Uterus (tissue), 4 donors: ENCODE results near the gene MCMBP. TPM values are rescaled to one million over a fixed set of nuclear protein-coding genes. Genes with fewer than 3 reads are reported as not detected.
A peak's percentile ranks its signal among the peaks of the same experiment; 100 is the strongest.

Experiments
- DNase-seq, 2 donors: peaks; one replicate each; pipeline ENCODE4 v3.0.0-alpha.2; 2019 to 2020
- H3K27ac ChIP-seq, 2 donors: fragments of 200-600 bp; sonication (generic); 1 replicate in 1 of 2; 2 replicates in 1 of 2; pipeline ENCODE4 v1.5.1; 2016 to 2018
- H3K27me3 ChIP-seq, 2 donors: fragments of 200-600 bp; sonication (generic); one replicate each; pipeline ENCODE4 v1.5.1; 2018 to 2019; ENCODE audit warnings: control low read depth in 1 of 2
- H3K36me3 ChIP-seq, 2 donors: fragments of 200-600 bp; sonication (generic); one replicate each; pipeline ENCODE4 v1.5.1; 2019; ENCODE audit warnings: control low read depth in 1 of 2
- H3K4me1 ChIP-seq, 2 donors: fragments of 200-600 bp; sonication (generic); one replicate each; pipeline ENCODE4 v1.5.1; 2018 to 2019; ENCODE audit warnings: control low read depth in 1 of 2
- H3K4me3 ChIP-seq, 2 donors: fragments of 200-600 bp; sonication (generic); 1 replicate in 1 of 2; 2 replicates in 1 of 2; pipeline ENCODE4 v1.5.1; 2018 to 2019; ENCODE audit warnings: mild to moderate bottlenecking in 1 of 2
- H3K9me3 ChIP-seq, 2 donors: fragments of 200-600 bp; sonication (generic); one replicate each; pipeline ENCODE4 v1.5.1; 2019; ENCODE audit warnings: control low read depth in 1 of 2
- POLR2A ChIP-seq, 2 donors: fragments of 450-650 bp; IDR thresholded peaks; one replicate each; pipeline ENCODE4 v1.6.1; 2016; ENCODE audit warnings: antibody characterized with exemption in 2 of 2, mild to moderate bottlenecking in 1 of 2, moderate library complexity in 1 of 2
- intact Hi-C: fragments of 100-400 bp; cut with DNase I; formaldehyde crosslinking; loops from one replicate; pipeline ENCODE4 v1.15.1; 2023; ENCODE audit warnings: low total_unique reads
- total RNA-seq, 4 donors: library from RNA; depleted of rRNA in 3 of 4; stranded (reverse); fragments of >200 nt in 3 of 4; gene quantifications; one replicate each; pipeline versions ENCODE4 v1.1.0 to v1.2.4, GENCODE V29; 2014 to 2023
- TF ChIP-seq, protein P1 (sequence below), 4 experiments: fragments of 200-600 bp in 2 of 4; fragments of 450-650 bp in 2 of 4; sonication (generic) in 2 of 4; IDR thresholded peaks; one replicate each; pipeline ENCODE4 v1.5.1; 2016 to 2019; ENCODE audit warnings: antibody characterized with exemption in 4 of 4, mild to moderate bottlenecking in 2 of 4, moderate library complexity in 1 of 4
- donor health status: DM: yes; HTN: yes; CAD: no.

Gene MCMBP
- total RNA-seq, 4 donors from 2014 or later: 69.4 to 84.7 (median 76.7) TPM

DNA sequence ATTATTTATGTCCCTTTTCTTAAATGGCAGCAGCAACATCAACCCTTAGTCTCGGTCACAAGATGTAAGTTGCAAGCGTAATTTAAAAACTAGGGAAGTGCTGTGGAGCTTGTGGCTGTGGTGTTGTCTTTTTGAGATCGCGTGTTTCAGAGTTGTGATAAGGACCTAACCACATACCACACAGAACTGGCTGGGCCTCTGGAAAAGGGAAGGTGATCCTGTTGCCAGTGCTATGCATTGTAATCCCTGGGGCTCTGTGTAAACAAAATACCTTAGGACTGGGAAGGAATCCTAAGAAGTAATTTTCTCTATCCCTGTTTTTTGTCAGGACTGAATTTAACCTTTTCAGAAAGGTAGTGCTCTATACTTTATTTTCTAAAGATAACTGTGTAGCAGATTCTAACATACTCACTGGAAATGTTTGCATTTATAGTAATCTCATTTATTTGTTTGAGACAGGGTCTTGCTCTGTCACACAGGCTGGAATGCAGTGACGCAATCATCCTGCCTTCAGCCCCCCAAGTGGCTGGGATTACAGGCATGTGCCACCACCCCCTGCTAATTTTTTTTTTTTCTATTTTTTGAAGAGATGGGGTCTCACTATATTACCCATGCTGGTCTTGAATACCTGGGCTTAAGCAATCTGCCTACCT lies 86.4 kb downstream of the MCMBP start:
- no peaks in the 10 kb centered on the region for H3K36me3 ChIP-seq
- H3K9me3 ChIP-seq: no peaks in the 10 kb centered on the region
- H3K27me3 ChIP-seq: no peaks in the 10 kb centered on the region
- intact Hi-C loops: no loop called here
- no peaks in the 10 kb centered on the region for H3K4me1 ChIP-seq
- TF ChIP-seq, protein P1, sequence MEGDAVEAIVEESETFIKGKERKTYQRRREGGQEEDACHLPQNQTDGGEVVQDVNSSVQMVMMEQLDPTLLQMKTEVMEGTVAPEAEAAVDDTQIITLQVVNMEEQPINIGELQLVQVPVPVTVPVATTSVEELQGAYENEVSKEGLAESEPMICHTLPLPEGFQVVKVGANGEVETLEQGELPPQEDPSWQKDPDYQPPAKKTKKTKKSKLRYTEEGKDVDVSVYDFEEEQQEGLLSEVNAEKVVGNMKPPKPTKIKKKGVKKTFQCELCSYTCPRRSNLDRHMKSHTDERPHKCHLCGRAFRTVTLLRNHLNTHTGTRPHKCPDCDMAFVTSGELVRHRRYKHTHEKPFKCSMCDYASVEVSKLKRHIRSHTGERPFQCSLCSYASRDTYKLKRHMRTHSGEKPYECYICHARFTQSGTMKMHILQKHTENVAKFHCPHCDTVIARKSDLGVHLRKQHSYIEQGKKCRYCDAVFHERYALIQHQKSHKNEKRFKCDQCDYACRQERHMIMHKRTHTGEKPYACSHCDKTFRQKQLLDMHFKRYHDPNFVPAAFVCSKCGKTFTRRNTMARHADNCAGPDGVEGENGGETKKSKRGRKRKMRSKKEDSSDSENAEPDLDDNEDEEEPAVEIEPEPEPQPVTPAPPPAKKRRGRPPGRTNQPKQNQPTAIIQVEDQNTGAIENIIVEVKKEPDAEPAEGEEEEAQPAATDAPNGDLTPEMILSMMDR (IDR thresholded peaks at IDR 0.05): no peak
- TF ChIP-seq POLR2A (IDR thresholded peaks at IDR 0.05): no peak
- H3K4me3 ChIP-seq: no peak overlapping the region
- DNase-seq: no peak
- peak overlapping the region in 1 of 2 donors; percentile 4 for H3K27ac ChIP-seq

DNA sequence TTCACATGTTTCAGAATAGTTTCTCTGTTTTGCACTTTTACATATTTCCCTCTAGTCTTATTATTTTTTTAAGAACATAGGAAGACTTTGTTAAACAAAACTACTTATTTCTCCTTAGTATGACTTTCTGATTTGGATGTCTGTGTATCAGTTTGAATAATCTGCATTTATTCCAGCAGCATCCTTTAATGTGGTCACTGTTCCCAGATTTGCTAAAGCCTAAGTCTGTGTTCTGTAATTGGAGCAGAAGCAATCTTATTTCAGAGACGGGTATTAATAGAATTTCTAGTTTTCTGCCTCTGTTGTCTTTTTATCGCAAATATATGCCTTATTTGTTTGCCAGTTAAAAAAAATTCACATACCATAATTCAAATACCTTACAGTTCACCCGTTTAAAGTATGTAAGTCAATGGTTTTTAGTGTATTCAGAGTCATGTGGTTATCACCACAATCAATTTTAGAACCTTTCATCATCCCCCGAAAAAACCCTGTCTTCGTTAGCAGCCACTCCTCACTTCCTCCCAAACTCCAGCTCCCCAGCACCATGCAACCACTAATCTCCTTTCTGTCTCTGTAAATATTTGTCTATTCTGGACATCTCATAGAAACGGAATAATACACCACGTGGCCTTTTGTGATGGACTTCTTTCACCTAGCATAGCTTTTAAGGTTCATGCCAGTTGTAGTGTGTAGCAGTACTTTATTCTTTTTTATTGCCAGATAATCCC lies 88.1 kb downstream of the MCMBP start:
- Histone ChIP-seq H3K36me3 (no peaks in the 10 kb centered on the region), H3K4me3 (no peak overlapping the region), H3K27me3 (no peaks in the 10 kb centered on the region), H3K9me3 (no peaks in the 10 kb centered on the region), H3K4me1 (no peaks in the 10 kb centered on the region), H3K27ac (no peak overlapping the region)
- TF ChIP-seq, protein P1 (IDR thresholded peaks at IDR 0.05): no peak
- TF ChIP-seq POLR2A (IDR thresholded peaks at IDR 0.05): no peak
- intact Hi-C loops: no loop called here
- no peak for DNase-seq

GRCh38 chr10:119783665-119784027 lies 89.0 kb downstream of the MCMBP start:
- Histone ChIP-seq H3K36me3 (no peaks in the 10 kb centered on the region), H3K27me3 (no peaks in the 10 kb centered on the region), H3K27ac (no peak overlapping the region), H3K4me3 (no peak overlapping the region), H3K4me1 (no peaks in the 10 kb centered on the region), H3K9me3 (no peaks in the 10 kb centered on the region)
- TF ChIP-seq POLR2A (IDR thresholded peaks at IDR 0.05): no peak
- TF ChIP-seq, protein P1 (IDR thresholded peaks at IDR 0.05): no peak
- DNase-seq: no peak
- intact Hi-C loops: no loop called here

- Histone ChIP-seq H3K4me3 (no peak overlapping the region), H3K27me3 (no peaks in the 10 kb centered on the region), H3K4me1 (no peaks in the 10 kb centered on the region), H3K36me3 (no peaks in the 10 kb centered on the region), H3K9me3 (no peaks in the 10 kb centered on the region), H3K27ac (no peak overlapping the region)
- TF ChIP-seq, protein P1 (IDR thresholded peaks at IDR 0.05): no peak
- no peak for TF ChIP-seq POLR2A (IDR thresholded peaks at IDR 0.05)
- no peak for DNase-seq
- intact Hi-C loops: no loop called here
Observed at GRCh38 chr10:119782981-119783664, 89.5 kb downstream of the MCMBP start.

DNA sequence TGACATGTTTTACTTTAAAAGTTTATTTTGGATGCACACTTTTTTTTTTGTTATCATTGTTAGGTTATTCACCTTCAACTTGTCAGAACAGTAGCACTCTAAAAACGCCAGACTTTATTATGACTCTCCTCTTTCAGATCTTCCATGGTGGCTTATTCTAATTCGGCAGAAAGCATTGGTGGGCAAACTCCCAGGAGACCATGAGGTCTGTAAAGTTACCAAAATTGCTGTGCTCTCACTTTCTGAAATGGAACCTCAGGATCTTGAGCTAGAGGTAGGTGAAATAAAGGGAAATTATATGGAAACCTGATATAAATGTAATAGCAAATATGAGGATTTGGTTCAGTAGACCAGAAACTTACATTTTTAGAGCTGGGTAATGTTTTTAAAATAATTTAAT lies 91.1 kb downstream of the MCMBP start:
- H3K36me3 ChIP-seq: no peaks in the 10 kb centered on the region
- intact Hi-C loops: no loop called here
- H3K27me3 ChIP-seq: no peaks in the 10 kb centered on the region
- H3K27ac ChIP-seq: no peak overlapping the region
- TF ChIP-seq, protein P1 (IDR thresholded peaks at IDR 0.05): no peak
- TF ChIP-seq POLR2A (IDR thresholded peaks at IDR 0.05): no peak
- no peak for DNase-seq
- H3K4me1 ChIP-seq: no peaks in the 10 kb centered on the region
- H3K9me3 ChIP-seq: no peaks in the 10 kb centered on the region
- no peak overlapping the region for H3K4me3 ChIP-seq
